Prostate gland (tissue), 2 donors: ENCODE data around the gene PRKACG. TPM values are rescaled to one million over a fixed set of nuclear protein-coding genes. Genes with fewer than 3 reads are reported as not detected.
A peak's percentile ranks its signal among the peaks of the same experiment; 100 is the strongest.

Experiments
- DNase-seq: peaks from one replicate; pipeline ENCODE4 v3.0.0-alpha.2; 2019; ENCODE audit warnings: low spot score
- H3K27ac ChIP-seq, 2 donors: fragments of 200-600 bp; sonication (generic); 2 replicates each; pipeline ENCODE4 v1.5.1; 2017 to 2019
- H3K27me3 ChIP-seq: fragments of 200-600 bp; sonication (generic); replicated peaks from 2 replicates; pipeline ENCODE4 v1.5.1; 2019; ENCODE audit not compliant: insufficient read depth
- H3K36me3 ChIP-seq, 2 donors: fragments of 200-600 bp; sonication (generic); 1 replicate in 1 of 2; 2 replicates in 1 of 2; pipeline versions ENCODE4 v1.5.1 to v1.8.1; 2017 to 2019
- H3K4me1 ChIP-seq: fragments of 200-600 bp; sonication (generic); replicated peaks from 2 replicates; pipeline ENCODE4 v1.5.1; 2019
- H3K4me3 ChIP-seq, 2 donors: fragments of 200-600 bp; sonication (generic); 2 replicates each; pipeline ENCODE4 v1.5.1; 2017 to 2019
- H3K9me3 ChIP-seq: fragments of 200-600 bp; sonication (generic); 2 replicates; pipeline ENCODE4 v1.5.1; 2017
- POLR2A ChIP-seq: fragments of 450-650 bp; IDR thresholded peaks from one replicate; pipeline ENCODE4 v1.6.1; 2016; ENCODE audit warnings: antibody characterized with exemption, mild to moderate bottlenecking
- POLR2AphosphoS5 ChIP-seq: sonication (generic); formaldehyde crosslinking; IDR thresholded peaks from one replicate; pipeline ENCODE4 v1.6.1; 2017; ENCODE audit warnings: antibody characterized with exemption
- WGBS: methylation state at CpG from one replicate; pipeline ENCODE4 v1.1.5; 2018; 5-methylcytosine and 5-hydroxymethylcytosine counted together
- intact Hi-C: fragments of 100-400 bp; cut with DNase I; formaldehyde crosslinking; loops from one replicate; pipeline ENCODE4 v1.14.2; 2022
- total RNA-seq, 2 donors: library from RNA; depleted of rRNA; stranded (reverse); fragments of >200 nt; gene quantifications; one replicate each; pipeline ENCODE4 v1.1.0, GENCODE V29; 2016
- TF ChIP-seq, protein P1 (sequence below), 4 experiments: fragments of 200-600 bp in 2 of 4; fragments of 450-650 bp in 2 of 4; sonication (generic) in 2 of 4; IDR thresholded peaks; 1 replicate in 3 of 4; 2 replicates in 1 of 4; pipeline ENCODE4 v1.5.1; 2016 to 2019; ENCODE audit warnings: antibody characterized with exemption in 4 of 4, mild to moderate bottlenecking in 2 of 4, moderate library complexity in 2 of 4

Gene PRKACG
- total RNA-seq, 2 donors from 2014 or later = 5.1 TPM; not detected in 1

DNA sequence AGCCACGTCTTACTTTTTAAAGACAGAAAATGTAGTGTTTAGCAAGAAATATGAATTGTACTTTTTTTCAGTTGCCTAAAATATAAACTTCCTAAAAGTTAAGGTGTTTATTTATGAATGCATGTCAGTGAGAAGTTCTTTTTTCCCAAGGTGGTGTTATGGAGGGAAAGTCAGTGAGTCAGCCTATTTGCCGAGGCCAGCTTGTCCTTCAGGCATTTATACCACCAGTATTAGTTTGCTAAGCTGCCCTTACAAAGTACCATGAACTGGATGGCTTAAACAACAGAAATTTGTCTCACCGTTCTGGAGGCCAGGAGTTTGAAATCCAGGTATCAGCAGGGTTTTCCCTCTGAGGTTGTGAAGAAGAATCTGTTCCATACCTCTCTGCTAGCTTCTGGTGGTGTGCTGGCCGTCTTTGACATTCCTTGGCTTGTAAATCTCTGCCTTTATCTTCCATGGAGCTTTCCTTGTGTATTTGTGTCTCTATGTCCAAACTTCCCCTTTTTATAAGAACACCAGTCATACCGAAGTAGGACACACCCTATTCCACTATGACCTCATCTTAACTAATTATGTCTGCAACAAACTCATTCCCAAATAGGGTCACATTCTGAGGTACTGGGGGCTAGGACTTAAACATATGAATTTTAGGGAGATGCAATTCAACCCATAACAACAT is 38.4 kb downstream of the PRKACG start:
- Histone ChIP-seq H3K4me1 (no peaks in the 10 kb centered on the region), H3K36me3 (no peaks in the 10 kb centered on the region), H3K9me3 (no peaks in the 10 kb centered on the region), H3K27ac (peak overlapping the region; percentile 7 to 8), H3K27me3 (no peaks in the 10 kb centered on the region), H3K4me3 (peak overlapping the region in 1 of 2 donors; percentile 1)
- TF ChIP-seq POLR2AphosphoS5 = peak; percentile 5
- TF ChIP-seq, protein P1, sequence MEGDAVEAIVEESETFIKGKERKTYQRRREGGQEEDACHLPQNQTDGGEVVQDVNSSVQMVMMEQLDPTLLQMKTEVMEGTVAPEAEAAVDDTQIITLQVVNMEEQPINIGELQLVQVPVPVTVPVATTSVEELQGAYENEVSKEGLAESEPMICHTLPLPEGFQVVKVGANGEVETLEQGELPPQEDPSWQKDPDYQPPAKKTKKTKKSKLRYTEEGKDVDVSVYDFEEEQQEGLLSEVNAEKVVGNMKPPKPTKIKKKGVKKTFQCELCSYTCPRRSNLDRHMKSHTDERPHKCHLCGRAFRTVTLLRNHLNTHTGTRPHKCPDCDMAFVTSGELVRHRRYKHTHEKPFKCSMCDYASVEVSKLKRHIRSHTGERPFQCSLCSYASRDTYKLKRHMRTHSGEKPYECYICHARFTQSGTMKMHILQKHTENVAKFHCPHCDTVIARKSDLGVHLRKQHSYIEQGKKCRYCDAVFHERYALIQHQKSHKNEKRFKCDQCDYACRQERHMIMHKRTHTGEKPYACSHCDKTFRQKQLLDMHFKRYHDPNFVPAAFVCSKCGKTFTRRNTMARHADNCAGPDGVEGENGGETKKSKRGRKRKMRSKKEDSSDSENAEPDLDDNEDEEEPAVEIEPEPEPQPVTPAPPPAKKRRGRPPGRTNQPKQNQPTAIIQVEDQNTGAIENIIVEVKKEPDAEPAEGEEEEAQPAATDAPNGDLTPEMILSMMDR (IDR thresholded peaks at IDR 0.05) = no peak
- intact Hi-C loops = no loop called here
- WGBS = 42% methylated on average over 5 of the region's 5 CpGs
- no peak for DNase-seq

DNA sequence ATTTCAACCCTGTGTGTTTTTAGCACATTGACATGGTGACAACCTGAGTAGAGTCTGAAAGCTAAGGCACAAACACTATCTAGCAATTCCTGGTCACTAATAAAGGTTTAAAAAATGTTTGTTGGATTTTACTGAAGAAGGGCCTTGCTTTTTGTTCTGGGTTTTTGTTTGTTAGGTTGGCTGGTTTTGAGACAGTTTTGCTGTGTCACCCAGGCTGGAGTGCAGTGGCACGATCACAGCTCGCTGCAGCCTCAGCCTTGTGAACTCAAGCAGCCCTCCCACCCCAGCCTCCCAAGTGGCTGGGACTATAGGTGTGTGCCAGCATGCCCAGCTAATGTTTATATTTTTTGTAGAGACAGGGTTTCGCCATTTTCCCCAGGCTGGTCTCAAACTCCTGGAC is 39.0 kb downstream of the PRKACG start:
- no peak for DNase-seq
- Histone ChIP-seq H3K4me1 (no peaks in the 10 kb centered on the region), H3K4me3 (peak overlapping the region in 1 of 2 donors; percentile 1), H3K36me3 (no peaks in the 10 kb centered on the region), H3K27ac (no peak overlapping the region), H3K27me3 (no peaks in the 10 kb centered on the region), H3K9me3 (no peaks in the 10 kb centered on the region)
- TF ChIP-seq POLR2A (no peak), POLR2AphosphoS5 (no peak)
- TF ChIP-seq, protein P1 (IDR thresholded peaks at IDR 0.05) = no peak
- 74% methylated on average over 3 of the region's 3 CpGs for WGBS
- intact Hi-C loops = no loop called here

DNA sequence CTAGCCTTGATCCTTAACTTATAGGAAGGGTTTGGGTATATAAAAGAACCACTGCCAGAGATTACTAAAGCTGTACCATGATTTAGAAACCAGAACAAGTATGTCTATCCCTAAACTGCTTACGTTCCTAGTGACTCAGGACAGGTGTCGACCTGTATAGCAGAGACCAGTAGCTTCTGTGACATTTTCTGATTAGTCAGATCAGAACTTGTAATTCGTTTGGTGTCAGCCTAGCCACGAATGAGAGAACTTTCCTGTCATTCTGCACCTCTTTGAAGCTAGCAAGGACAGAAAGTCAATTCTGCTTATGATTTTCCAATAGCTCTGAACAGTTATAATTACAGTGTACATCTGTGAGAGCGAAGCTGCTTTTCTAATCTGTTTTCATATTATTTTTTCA is 39.5 kb downstream of the PRKACG start:
- no peak overlapping the region for H3K4me3 ChIP-seq
- 81% methylated on average over 5 of the region's 5 CpGs for WGBS
- intact Hi-C loops = no loop called here
- H3K9me3 ChIP-seq = no peaks in the 10 kb centered on the region
- no peaks in the 10 kb centered on the region for H3K4me1 ChIP-seq
- H3K27me3 ChIP-seq = no peaks in the 10 kb centered on the region
- H3K27ac ChIP-seq = no peak overlapping the region
- H3K36me3 ChIP-seq = no peaks in the 10 kb centered on the region
- TF ChIP-seq POLR2AphosphoS5 (no peak), POLR2A (no peak)
- TF ChIP-seq, protein P1 (IDR thresholded peaks at IDR 0.05) = no peak
- DNase-seq = no peak

DNA sequence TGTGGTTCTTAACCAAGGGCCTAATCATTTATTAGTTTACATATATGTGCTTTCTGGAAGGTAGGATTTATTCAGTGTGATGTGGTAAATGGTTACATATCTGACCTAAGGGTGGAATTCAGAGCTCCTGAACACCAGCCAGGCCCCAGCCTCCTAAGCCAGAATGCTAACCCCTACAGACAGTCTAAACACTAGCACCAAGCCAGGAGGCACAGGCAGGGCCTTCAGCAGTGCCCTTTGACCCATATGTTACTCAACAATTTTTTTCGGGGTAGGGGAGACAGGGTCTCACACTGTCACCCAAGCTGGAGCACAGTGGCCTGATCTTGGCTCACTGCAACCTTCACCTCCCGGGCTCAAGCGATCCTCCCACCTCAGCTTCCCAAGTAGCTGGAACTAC is 40.3 kb downstream of the PRKACG start:
- no peak overlapping the region for H3K4me3 ChIP-seq
- no peak for DNase-seq
- H3K4me1 ChIP-seq = no peaks in the 10 kb centered on the region
- TF ChIP-seq POLR2AphosphoS5 (no peak), POLR2A (no peak)
- TF ChIP-seq, protein P1 (IDR thresholded peaks at IDR 0.05) = no peak
- no peaks in the 10 kb centered on the region for H3K27me3 ChIP-seq
- intact Hi-C loops = no loop called here
- no peaks in the 10 kb centered on the region for H3K9me3 ChIP-seq
- no peak overlapping the region for H3K27ac ChIP-seq
- no peaks in the 10 kb centered on the region for H3K36me3 ChIP-seq
- 92% methylated on average over 3 of the region's 3 CpGs for WGBS

DNA sequence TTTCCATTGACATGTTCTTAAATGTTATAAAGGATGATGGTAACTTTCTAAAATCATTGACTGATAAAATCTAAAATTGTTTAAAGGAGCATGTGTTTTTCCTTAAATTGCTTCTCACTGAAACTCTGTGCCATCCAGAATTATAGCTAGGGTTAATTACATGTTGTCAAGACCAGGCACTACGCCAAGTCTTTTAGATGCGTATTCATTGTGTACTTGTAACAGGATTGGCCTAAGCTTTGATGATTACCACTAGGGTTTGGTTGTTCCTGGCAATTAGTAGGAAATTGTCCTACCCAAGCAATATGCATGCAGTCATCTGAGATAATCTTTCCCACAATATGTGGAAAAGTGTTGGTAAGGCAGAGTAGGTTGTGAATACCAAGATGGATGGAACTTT is 43.8 kb downstream of the PRKACG start:
- no peak overlapping the region for H3K4me3 ChIP-seq
- WGBS = 45% methylated on average over 2 of the region's 2 CpGs
- H3K9me3 ChIP-seq = no peaks in the 10 kb centered on the region
- no peaks in the 10 kb centered on the region for H3K27me3 ChIP-seq
- H3K36me3 ChIP-seq = no peaks in the 10 kb centered on the region
- no peaks in the 10 kb centered on the region for H3K4me1 ChIP-seq
- intact Hi-C loops = no loop called here
- TF ChIP-seq, protein P1 (IDR thresholded peaks at IDR 0.05) = no peak
- TF ChIP-seq POLR2AphosphoS5 (no peak), POLR2A (no peak)
- no peak overlapping the region for H3K27ac ChIP-seq
- DNase-seq = no peak
